ENCODE measurements around the gene WNT10A. TPM values are rescaled to one million over a fixed set of nuclear protein-coding genes. Genes with fewer than 3 reads are reported as not detected.

WNT10A gene
- total RNA-seq, 1 donor from 2014 or later: not detected

DNA sequence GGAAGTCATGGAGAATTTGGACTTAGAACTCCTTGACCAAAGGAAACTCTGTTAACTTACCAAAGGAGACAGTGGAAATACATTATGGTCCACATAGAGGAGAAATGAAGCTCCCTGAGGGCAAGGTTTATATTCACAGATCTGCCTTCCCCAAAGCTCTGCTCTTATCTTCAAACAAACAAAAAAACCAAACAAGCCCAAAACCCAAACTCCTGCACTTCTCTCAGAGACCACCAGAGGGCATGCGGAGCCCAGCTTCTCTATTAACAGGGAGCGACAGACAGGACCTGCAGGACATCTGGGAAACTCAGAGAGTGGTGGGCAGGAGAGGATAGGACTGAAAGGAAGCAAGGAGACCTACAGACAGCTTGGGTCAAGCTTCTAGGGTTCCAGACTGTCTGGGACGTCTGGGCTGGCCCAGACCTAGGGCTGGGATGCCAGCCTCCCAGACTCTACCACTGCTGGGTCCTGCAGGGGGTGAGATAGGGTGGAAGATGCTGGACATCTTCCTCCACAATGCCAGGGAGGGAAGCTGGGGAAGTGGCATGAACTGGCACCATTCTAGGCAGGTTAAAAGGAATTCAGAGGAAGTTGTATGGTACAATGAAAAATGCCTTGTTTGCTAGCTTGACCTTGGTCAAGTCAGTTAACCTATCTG, 4.0 kb upstream of the WNT10A start:
- peak; percentile 29 for DNase-seq (ENCODE audit: extremely low read depth, low read depth, low spot score)

DNA sequence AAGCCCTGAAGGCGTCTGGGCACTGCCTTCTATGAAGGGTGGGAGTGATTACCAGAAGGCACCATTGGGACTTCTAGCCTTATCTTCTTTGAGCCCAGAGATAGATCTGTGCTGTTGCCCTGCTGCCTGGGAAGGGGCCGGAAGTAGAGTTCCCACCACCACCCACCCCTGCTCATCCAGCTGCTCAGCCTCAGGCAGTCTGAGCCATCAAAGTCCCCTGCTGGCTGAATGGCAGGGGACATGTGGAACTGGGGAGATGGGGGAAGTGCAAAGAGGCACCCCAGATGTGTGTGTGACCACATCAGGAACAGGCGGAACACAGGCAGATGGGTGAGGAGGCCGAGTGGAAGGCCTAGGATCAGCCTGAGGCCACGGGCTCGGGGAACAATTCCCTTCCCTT, 3.3 kb upstream of the WNT10A start:
- DNase-seq (ENCODE audit: extremely low read depth, low read depth, low spot score): no peak

DNA sequence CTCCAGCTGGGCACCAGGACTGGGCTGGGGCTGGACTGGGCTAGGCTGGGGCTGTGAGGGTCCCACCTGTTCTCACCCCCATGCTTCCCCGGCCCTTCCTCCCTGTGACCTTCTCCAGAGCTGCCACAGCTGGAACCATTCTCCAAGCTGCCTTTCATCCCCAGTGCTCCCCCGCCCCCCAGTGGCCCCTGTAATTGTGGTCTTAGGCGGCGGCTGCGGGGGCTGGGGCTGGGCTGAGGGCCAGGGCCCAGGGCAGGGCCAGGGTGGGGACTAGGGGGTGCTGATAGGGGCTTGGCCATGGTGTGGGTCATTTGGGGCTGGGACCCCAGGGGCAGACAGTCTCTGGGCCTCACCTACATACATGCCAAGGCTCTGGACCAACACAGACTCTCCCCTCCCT, 2.8 kb upstream of the WNT10A start:
- no peak for DNase-seq (ENCODE audit: extremely low read depth, low read depth, low spot score)

DNA sequence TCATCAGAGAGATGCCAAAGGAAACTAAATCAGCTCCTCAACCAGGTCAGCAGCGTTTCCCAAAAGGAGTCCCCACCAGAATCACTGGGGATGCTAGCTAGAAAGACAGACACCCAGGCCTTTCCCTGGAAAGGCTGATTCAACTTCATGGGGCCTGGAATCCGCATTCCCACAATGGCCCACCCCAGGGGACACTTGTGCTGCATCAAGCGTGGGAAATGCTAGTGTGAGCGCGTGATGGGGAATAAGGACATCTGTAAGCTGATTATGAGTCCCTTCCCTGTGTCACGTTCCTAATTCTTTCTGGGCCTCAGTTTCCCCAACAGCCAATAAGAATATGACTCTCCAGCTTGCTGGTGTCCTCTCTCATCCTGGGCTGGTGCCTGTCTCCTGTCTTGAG, 2.2 kb upstream of the WNT10A start:
- DNase-seq (ENCODE audit: extremely low read depth, low read depth, low spot score): no peak

DNA sequence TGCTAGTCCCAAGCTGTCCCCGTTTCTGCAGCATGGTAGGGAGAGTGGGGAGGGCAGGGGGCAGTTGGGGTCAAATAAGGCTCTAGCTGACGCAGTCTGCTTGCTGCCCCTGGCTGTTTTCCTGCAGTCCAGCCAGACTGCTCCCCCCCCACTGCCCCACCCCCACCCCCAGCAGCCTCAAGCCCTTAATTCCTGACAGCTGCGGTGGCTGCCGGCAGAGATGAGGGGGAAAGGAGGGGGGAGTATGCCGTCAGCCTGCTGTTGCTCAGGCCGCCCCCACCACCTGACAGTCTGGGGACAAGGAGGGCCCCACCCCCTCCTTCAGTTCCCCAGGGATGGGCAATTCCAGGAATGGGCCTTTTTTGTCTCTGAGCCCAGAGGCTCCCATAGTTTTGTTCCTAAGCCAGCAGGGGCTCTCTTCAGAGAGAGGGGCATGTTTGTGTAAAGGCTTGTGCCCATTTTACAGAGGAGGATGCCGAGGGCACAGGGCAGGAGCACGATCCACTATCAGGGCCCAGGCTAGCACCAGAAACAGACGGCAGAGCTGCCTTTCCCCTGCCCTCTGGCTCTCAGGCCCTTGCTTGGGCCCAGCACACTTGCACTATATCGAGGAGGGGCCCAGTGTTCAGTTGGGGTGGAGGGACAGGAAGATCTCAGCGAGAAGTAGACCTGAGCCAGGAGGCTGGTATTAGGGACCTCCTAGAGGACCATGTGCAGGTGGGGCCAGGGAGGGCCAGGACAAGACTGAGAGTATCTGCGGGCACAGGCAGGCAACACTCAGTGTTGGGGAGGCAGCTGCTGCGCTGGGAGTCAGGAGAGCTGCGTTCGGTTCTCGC, 1.5 kb upstream of the WNT10A start:
- DNase-seq (ENCODE audit: extremely low read depth, low read depth, low spot score): no peak

DNA sequence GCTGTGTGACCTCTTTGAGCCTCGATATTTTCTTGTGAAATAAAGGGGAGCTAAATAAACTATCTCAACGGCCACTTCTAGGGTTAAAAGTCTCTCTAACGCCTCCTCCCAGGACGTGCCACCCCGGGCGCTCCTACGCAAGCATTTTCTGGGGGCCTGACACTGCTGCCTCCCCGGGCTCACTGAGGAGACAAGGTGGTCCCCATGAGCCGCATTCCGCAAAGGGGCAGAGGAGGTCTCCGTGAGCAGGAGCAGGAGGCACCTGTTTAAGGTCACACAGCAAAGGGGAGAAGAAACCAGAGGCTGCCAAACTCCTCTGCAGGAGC, 913 bp upstream of the WNT10A start:
- no peak for DNase-seq (ENCODE audit: extremely low read depth, low read depth, low spot score)

DNA sequence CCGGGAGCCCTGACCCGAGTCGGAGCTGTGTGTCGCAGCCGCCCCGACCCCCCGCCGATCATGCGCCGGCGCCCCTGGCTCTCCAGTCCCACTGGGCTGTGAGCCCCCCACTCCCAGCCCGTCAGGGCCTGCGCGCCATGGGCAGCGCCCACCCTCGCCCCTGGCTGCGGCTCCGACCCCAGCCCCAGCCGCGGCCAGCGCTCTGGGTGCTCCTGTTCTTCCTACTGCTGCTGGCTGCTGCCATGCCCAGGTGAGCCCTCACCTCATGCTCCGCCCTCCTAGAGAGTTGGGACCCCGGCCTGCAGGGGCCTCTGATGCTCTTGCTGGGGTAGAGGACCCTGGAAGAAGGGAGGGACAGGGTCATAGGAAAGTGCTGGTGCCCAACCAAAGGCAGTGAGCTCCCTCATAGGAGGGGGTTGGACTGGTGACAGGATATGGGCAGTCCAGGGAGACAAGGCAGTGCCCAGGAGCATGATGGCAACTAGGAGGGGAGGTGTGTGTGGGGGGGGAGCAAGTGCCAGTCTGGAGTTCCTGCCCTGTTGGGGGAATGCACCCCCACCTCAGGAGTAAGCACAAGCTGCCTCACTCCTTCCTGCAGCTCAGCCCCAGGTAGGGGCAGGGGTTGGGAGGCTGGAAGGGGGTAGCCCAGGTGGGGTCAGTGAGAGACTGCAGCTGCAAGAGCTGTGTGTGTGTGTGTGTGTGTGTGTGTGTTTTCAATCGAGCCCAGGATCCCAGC, 375 bp downstream of the WNT10A start:
- DNase-seq (ENCODE audit: extremely low read depth, low read depth, low spot score): no peak

DNA sequence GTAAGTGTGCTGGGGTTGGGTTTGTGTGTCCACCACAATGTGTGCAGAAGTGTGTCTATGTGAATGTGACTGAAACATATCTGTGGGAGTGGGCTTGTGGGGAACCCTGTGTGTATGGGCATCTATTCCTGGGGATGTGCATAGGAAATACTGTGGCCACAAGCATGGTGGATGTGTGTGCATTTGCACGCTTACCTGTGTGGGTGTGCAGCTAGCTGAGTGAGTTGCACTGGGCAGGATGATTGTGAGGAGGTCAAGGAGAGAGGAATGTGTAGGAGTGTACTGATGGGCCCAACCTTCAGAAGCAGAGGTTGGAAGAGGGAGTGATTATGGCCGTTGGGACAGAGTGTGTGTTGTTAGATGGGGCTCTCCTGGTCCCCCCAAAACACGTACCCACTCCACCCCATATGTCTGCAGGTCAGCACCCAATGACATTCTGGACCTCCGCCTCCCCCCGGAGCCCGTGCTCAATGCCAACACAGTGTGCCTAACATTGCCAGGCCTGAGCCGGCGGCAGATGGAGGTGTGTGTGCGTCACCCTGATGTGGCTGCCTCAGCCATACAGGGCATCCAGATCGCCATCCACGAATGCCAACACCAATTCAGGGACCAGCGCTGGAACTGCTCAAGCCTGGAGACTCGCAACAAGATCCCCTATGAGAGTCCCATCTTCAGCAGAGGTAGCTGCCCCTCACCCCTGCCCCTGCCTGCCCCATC, 1.2 kb downstream of the WNT10A start:
- DNase-seq (ENCODE audit: extremely low read depth, low read depth, low spot score): no peak

DNA sequence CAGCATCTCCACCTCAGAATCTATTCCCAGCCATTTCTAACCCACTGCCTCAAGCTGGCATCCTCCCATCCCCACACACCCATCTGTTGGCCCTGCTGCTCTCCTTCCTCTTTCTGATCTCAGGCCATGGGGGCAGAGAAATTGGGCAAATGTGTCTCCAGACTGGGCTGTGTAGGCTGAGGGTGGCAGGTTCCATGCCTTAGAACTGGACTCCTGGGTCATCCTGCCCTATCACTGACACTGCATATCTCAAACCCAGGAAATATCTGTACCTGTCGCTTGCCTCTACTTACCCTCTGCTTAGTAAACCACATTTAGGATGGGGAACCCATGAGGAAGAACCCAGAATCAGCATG, 1.8 kb downstream of the WNT10A start:
- DNase-seq (ENCODE audit: extremely low read depth, low read depth, low spot score): no peak

DNA sequence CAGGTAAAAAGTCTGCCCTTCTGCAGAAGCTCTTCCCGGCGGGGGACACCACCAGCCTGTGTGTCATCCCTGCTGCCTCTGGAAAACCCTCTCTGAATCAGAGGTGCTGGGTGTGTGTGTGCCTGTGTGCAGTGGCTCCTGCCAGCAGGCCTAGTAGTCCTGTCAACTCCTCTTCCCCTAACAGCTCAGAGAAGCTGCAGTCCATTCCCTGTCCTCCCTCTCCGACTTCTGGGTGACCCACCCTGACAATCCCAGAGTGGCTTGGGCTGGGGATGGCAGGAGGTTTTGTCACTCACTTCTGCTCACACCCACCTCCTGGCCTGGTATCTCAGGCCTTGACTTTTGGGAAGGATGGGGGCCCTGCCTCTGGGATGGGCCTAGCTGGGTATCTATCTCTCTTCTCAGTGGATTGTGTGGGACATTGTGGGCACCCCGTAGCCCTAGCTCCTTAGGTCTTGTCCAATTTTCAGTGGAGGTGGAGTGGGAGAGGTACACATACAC, 2.3 kb downstream of the WNT10A start:
- no peak for DNase-seq (ENCODE audit: extremely low read depth, low read depth, low spot score)

DNA sequence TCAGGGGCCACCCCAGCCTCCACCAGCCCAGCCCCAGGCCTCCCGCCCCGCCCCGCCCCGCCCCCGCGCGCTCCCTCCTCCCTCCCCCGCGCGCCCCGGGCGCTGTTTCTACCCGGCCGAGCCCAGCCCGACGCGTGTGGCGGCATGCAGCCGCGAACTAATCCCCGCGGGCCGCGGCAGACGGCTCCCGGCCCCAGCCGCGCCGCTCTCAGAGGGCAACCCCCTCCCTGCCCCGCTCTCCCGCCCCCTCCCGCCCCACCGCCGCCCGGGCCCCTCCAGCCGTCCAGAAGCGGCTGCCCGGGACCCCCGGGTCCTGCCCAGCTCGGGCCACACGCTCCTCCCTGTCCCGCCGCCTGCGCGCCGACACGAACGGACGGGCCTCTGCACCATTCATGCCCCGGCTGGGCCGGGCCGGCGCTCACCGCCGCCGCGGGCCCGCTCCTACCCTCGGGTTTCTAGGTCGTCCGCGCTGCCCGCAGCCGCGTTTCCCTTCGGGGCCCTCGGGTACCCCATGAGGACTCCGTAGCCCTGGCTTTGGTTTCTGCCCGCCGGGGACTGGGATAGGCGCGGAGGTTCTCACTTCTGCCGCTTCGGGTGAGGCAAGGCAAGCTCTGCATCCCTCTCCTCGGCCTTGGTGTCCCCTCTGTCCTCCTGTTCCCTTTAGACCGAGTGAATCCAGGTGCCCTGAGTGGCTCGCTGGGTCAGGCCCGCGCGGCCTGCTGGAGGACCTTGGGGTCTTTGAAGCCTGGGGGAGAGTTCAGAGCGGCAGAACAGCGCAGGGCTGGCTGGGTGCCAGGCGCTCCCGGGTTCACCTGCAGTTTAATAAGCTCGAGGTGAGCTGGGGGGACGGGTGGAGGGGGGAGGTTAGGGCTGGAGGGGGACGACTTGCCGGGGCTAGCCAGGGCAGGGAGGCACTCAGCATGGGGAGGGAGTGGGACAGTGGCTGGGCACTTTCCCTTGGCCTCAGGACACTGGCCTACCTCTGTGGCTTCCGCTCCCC, 3.1 kb downstream of the WNT10A start:
- no peak for DNase-seq (ENCODE audit: extremely low read depth, low read depth, low spot score)

DNA sequence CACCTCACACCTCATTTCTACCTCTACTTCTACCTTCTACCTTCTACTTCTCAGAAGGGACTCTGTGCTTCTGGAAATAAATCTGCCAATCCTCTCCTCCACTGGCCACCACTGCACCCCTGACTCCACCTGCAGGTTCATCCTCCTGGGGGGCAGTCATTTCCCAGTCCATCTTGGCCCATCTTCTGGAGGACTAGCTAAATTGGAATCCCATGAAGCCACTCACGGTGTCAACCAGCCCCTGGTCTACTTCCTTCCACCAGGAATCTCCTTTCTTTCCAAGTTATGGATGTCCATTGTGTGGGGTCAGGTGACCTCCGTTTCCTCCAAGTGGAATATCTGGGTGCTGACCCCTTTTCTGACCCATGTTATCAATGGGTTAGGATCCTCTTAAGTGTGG, 3.9 kb downstream of the WNT10A start:
- no peak for DNase-seq (ENCODE audit: extremely low read depth, low read depth, low spot score)

DNA sequence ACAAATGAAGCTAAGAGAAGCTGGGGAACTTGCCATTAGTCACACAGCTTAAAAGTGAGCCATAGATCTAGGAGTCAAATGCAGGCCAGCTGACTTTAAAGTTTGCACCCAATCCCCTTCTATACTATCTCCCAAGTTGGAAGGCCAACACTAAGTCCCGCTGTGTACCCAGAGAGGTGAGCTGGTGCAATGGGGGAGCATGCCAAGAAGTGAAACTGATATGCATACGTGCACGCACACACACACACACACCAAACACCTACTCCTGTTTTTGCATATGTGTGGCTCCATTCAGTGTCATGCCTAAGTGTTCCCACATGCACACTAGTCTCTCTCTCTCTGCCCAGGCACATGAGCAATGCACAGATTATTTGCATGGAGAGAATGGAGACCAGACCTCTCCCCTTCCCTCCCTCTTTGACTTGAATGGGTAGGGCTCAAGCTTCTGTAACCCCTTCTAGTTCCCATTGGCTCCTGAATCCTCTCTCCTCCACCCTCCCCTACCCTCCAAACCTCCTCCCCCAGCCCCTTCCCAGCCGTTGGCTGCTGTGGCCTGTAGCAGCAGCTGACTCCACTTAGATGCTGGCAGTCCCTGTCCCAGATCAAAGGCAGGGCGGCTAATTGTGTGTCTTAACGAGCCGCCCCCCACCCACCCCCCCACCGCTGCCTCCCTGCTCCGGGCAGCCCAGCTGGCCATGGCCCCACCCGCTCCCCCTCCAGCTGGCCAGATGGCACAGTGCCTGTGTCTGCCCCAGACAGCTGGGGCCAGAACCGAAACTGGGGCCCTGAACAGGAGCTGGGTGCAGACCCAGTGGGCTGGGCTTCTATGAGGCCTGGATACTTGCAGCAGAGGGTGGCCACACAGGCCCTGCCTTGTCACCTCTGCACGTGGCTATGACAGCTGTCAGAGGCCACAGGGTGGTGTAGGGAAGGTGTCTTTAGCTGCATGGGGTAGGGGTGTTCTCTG, 5.6 kb downstream of the WNT10A start:
- no peak for DNase-seq (ENCODE audit: extremely low read depth, low read depth, low spot score)

DNA sequence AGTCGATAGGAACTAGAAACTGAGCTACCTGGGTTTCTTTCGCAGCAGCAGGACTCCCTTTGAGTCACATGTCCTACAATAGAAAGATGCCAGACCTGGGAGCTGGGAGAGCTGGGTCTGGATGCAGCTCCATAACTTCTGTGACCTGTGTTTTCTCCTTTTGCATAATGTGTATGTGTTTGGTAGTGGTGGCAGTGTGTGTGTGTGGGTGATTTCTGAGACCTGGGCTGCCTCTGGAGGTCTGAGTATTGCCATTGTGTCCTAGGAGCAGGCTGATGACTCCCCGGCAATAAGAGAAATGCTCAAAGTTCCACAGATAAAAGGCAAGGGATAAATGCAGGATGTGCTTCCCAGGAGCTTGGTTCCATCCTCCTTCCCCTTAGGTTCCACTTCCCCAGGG, 6.4 kb downstream of the WNT10A start:
- no peak for DNase-seq (ENCODE audit: extremely low read depth, low read depth, low spot score)

DNA sequence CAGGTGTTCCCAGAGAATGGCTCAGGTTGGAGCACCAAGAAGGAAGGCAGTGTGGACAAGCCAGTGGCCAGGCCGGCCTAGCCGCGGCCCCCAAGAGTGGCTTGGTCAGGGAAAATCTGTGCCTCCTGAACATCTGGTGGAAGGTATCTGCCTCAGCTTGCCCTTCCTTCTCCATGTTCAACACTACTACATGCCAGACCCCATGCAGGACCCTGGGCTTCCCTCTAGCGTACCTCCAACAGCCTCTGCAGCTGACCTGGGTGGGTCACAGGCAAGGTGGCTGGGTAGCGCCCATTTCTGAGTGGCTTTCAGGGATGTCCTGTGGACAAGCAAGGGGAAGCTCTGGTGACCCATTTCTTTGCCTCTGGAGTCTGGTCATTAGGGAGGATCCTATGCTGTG, 7.7 kb downstream of the WNT10A start:
- no peak for DNase-seq (ENCODE audit: extremely low read depth, low read depth, low spot score)

DNA sequence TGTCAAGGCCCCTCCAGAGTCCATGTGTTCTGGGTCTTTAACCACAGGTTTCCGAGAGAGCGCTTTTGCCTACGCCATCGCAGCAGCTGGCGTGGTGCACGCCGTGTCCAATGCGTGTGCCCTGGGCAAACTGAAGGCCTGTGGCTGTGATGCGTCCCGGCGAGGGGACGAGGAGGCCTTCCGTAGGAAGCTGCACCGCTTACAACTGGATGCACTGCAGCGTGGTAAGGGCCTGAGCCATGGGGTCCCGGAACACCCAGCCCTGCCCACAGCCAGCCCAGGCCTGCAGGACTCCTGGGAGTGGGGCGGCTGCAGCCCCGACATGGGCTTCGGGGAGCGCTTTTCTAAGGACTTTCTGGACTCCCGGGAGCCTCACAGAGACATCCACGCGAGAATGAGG, 9.3 kb downstream of the WNT10A start:
- DNase-seq (ENCODE audit: extremely low read depth, low read depth, low spot score): no peak

DNA sequence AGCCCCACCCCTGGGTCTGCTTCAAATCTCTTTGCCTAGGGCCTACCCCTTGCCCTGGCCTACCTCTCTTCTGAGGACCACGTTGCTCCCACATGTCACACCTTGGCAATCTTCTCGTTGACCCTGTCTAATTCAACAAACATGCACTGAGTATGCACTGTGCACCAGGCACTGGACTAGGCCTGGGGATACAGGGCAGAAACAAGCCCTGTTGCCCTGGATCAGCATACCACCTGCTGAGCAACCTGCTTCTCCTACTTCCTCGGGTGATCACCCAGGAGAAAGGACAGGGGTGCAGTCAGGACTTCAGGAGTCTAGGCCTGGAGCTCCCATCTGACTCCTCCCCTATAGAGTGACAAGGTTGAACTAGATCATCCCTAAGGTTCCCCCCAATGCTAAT, 9.7 kb downstream of the WNT10A start:
- no peak for DNase-seq (ENCODE audit: extremely low read depth, low read depth, low spot score)

DNA sequence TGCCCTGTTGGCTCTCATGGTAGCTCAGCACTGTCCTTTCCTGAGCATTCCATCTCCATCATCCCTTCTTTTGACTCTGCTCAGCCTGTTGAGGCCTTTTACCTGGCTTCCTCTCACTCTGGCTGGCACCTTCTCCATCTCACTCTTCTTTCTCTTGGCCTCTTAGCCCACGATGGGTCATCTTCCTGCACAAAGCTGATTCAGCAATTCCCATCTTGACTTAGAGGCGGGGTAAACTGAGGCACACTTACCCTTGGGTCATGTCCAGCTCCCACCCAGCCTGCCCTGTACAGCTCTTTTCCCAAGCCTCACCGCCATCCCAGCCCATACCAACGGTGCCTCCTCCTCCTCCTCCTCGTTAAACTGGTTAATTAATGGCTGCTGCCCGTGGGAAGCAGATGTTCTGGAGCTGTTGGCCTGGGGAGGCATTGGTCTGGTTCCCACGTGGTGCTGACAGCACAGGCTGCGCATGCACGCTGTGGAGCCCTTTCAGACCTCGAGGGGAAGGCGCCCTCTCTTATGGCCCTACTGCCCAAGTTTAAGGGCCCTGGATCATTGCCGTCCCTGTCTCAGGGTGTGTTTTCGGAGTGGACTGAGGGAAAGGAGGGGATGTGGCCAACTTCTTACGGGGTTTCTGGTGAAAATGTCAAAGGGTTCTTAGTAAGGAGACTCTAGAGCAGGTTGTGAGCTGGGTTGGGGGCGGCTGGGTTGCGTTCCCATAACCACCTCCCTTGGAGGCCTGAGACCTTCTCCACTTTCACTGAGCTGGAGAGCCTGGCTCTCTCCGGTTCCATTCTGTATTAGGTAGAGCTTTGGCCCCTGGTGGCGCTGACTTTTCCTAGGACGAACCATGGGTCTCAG, 10.9 kb downstream of the WNT10A start:
- DNase-seq (ENCODE audit: extremely low read depth, low read depth, low spot score): no peak
